SK-N-SH (cell line): ENCODE measurements around the gene KIF6. TPM values are rescaled to one million over a fixed set of nuclear protein-coding genes. Genes with fewer than 3 reads are reported as not detected.

Experiments used
- CTCF ChIA-PET: fragments of 300-600, 350-600 bp; formaldehyde crosslinking; extraction: SDS; loops from one replicate; lab custom pipeline; 2021; lab: Yijun Ruan, JAX
- POLR2A ChIA-PET: fragments of 350-600 bp; sonication (Branson Sonifier 250); formaldehyde crosslinking; extraction: SDS; loops from one replicate; lab custom pipeline; 2020; ENCODE audit warnings: antibody characterized with exemption, inconsistent platforms; lab: Yijun Ruan, JAX
- DNase-seq: peaks from one replicate; pipeline ENCODE4 v3.0.0; 2012
- H2AFZ ChIP-seq: fragments of 200-600 bp; sonication (generic); 2 replicates; pipeline ENCODE4 v1.8.1; 2016; ENCODE audit warnings: antibody characterized with exemption, mild to moderate bottlenecking, low read depth
- H3F3A ChIP-seq: fragments of 200-600 bp; sonication (generic); replicated peaks from 2 replicates; pipeline ENCODE3; 2016; ENCODE audit warnings: antibody characterized with exemption, mild to moderate bottlenecking; ENCODE audit not compliant: insufficient read depth
- H3K27ac ChIP-seq, 2 experiments: fragments of 200-500 bp in 1 of 2; fragments of 200-600 bp in 1 of 2; sonication (Bioruptor generic) in 1 of 2; sonication (generic), shearing (Covaris generic) in 1 of 2; 2 replicates each; pipeline versions ENCODE4 v1.5.1 to v1.6.1; 2014 to 2016; ENCODE audit warnings: low read depth in 2 of 2, inconsistent platforms in 1 of 2, low read length in 1 of 2, mild to moderate bottlenecking in 1 of 2, mixed read lengths in 1 of 2
- H3K27me3 ChIP-seq: fragments of 200-600 bp; sonication (generic), shearing (Covaris generic); 2 replicates; pipeline ENCODE4 v1.6.1; 2016; ENCODE audit warnings: mixed run types; ENCODE audit not compliant: insufficient read depth
- H3K36me3 ChIP-seq, 2 experiments: fragments of 200-500 bp in 1 of 2; fragments of 200-600 bp in 1 of 2; sonication (Bioruptor generic) in 1 of 2; sonication (generic) in 1 of 2; replicated peaks in 1 of 2; 2 replicates each; pipeline versions ENCODE3 to v1.5.1; 2014 to 2016; ENCODE audit warnings: low read length in 1 of 2, mild to moderate bottlenecking in 1 of 2; ENCODE audit not compliant: insufficient read depth in 2 of 2, control insufficient read depth in 1 of 2
- H3K4me1 ChIP-seq, 2 experiments: fragments of 200-500 bp in 1 of 2; fragments of 200-600 bp in 1 of 2; sonication (Bioruptor generic) in 1 of 2; sonication (generic), shearing (Covaris generic) in 1 of 2; 2 replicates each; pipeline versions ENCODE4 v1.5.1 to v1.6.1; 2014 to 2016; ENCODE audit warnings: low read depth in 1 of 2, low read length in 1 of 2, mixed run types in 1 of 2; ENCODE audit not compliant: insufficient read depth in 2 of 2, control insufficient read depth in 1 of 2
- H3K4me2 ChIP-seq: fragments of 200-600 bp; sonication (generic), shearing (Covaris generic); 2 replicates; pipeline ENCODE4 v1.6.1; 2017; ENCODE audit warnings: mixed run types
- H3K4me3 ChIP-seq, 2 experiments: fragments of 200-500 bp in 1 of 2; fragments of 200-600 bp in 1 of 2; sonication (Bioruptor generic) in 1 of 2; sonication (generic), shearing (Covaris generic) in 1 of 2; 2 replicates each; pipeline versions ENCODE4 v1.5.1 to v1.8.1; 2014 to 2016; ENCODE audit warnings: low read depth in 2 of 2, inconsistent platforms in 1 of 2, low read length in 1 of 2, mild to moderate bottlenecking in 1 of 2, mixed read lengths in 1 of 2, moderate library complexity in 1 of 2
- H3K79me2 ChIP-seq: fragments of 200-600 bp; sonication (generic); 2 replicates; pipeline ENCODE4 v1.8.1; 2017; ENCODE audit warnings: mild to moderate bottlenecking; ENCODE audit not compliant: insufficient read depth
- H3K9ac ChIP-seq: fragments of 200-600 bp; sonication (generic); 2 replicates; pipeline ENCODE4 v1.6.1; 2017; ENCODE audit warnings: mixed run types
- H3K9me2 ChIP-seq: fragments of 200-600 bp; sonication (generic); 2 replicates; pipeline ENCODE4 v1.6.1; 2017; ENCODE audit warnings: mixed run types
- H3K9me3 ChIP-seq: fragments of 200-600 bp; sonication (generic); 2 replicates; pipeline ENCODE4 v1.6.1; 2017; ENCODE audit warnings: mixed run types, mild to moderate bottlenecking, moderate library complexity
- H4K20me1 ChIP-seq: fragments of 200-600 bp; sonication (generic); 2 replicates; pipeline ENCODE4 v1.6.1; 2017; ENCODE audit warnings: mild to moderate bottlenecking, mixed run types; ENCODE audit not compliant: insufficient read depth
- EP300 ChIP-seq, 2 experiments: IDR thresholded peaks; 2 replicates each; pipeline versions ENCODE4 v1.4.0 to v1.6.1; 2012; ENCODE audit warnings: borderline replicate concordance in 1 of 2, low read depth in 1 of 2, low read length in 1 of 2
- EZH2phosphoT487 ChIP-seq: fragments of 200-600 bp; sonication (generic); IDR thresholded peaks from 2 replicates; pipeline ENCODE4 v1.6.1; 2017; ENCODE audit warnings: low read depth, mixed run types, mild to moderate bottlenecking, antibody characterized with exemption, moderate library complexity, borderline replicate concordance
- FOXJ3 ChIP-seq: sonication (generic); formaldehyde crosslinking; IDR thresholded peaks from 2 replicates; pipeline ENCODE4 v1.5.1; 2020; ENCODE audit warnings: mild to moderate bottlenecking, missing genetic modification reagents
- FOXM1 ChIP-seq: IDR thresholded peaks from 2 replicates; pipeline ENCODE4 v1.4.0; 2012; ENCODE audit warnings: low read depth, mild to moderate bottlenecking
- GATA2 ChIP-seq: sonication (generic); formaldehyde crosslinking; IDR thresholded peaks from 2 replicates; pipeline ENCODE4 v1.5.0; 2020; ENCODE audit warnings: mild to moderate bottlenecking, missing genetic modification reagents
- JUND ChIP-seq: IDR thresholded peaks from 2 replicates; pipeline ENCODE4 v1.4.0; 2012
- MEF2A ChIP-seq: IDR thresholded peaks from 2 replicates; pipeline ENCODE4 v1.4.0; 2012; ENCODE audit warnings: low read depth, borderline replicate concordance
- NRF1 ChIP-seq: IDR thresholded peaks from 2 replicates; pipeline ENCODE4 v1.6.1; 2012; ENCODE audit warnings: low read depth, mild to moderate bottlenecking, low read length
- REST ChIP-seq: IDR thresholded peaks from 2 replicates; pipeline ENCODE4 v1.6.1; 2012; ENCODE audit warnings: mild to moderate bottlenecking, low read depth, low read length, moderate library complexity
- RXRA ChIP-seq: IDR thresholded peaks from 2 replicates; pipeline ENCODE4 v1.4.0; 2012; ENCODE audit warnings: low read depth, mild to moderate bottlenecking, borderline replicate concordance
- SMC3 ChIP-seq: IDR thresholded peaks from 2 replicates; pipeline ENCODE4 v1.6.1; 2012; ENCODE audit warnings: low read depth, low read length, improper control_type of control experiment
- TAF1 ChIP-seq: IDR thresholded peaks from 2 replicates; pipeline ENCODE4 v1.6.1; 2012; ENCODE audit warnings: low read depth, mild to moderate bottlenecking, low read length, moderate library complexity, borderline replicate concordance
- YY1 ChIP-seq: IDR thresholded peaks from 2 replicates; pipeline ENCODE4 v1.4.0; 2012; ENCODE audit warnings: low read depth, mild to moderate bottlenecking
- WGBS: methylation state at CpG from one replicate; pipeline ENCODE4 v1.1.6; 2017; ENCODE audit warnings: low lambda C conversion rate; 5-methylcytosine and 5-hydroxymethylcytosine counted together
- polyA plus RNA-seq, 3 experiments: library from polyadenylated mRNA; depleted of rRNA; stranded (reverse); fragments of >200 nt; gene quantifications; 2 replicates each; pipeline ENCODE4 v1.2.3, GENCODE V29; 2012

KIF6 gene
- polyA plus RNA-seq, 1 of the 3 experiments (the other 2 are of a cell fraction), result 0.13 TPM

DNA sequence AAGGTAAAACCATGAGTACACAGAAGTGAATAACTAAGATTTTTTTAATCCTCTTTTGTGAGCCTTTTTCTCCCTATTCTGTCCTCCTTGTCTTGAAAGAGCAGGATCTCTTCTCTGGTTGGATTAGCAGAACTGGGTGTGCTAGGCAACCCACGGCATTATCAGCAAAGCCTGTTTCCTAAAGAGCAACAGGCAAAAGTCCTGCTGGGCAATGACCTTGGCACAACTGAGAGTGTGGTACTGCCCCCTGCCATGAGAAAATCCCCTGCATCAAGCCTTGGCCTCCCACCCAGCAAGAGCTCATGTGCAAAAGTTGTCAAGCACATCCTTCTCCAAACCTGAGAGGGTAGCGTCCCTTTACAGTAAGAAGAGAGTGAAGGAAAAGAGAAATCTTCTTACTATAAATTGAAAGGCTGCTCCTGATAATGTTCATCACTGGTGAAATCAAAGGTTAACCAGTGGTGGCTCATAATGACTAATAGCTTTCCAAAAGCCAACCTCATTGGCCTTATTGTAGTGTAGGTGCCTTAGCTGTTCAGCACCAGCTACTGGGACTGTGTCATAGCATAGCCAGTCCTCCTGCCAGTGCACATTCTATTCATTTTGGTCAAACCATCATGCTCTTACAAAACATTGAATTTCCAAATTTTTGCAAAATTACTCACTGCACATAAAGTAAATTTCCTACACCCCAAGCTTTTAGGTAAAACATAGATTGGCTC lies 17.1 kb downstream of the KIF6 start:
- ChIA-PET POLR2A (no interaction called here), CTCF (no interaction called here)
- WGBS, result 73% methylated on average over 2 of the region's 2 CpGs
- DNase-seq, result no peak
- Histone ChIP-seq H3K4me2 (no peak overlapping the region), H3K9me3 (no peaks in the 10 kb centered on the region), H3K79me2 (no peaks in the 10 kb centered on the region), H3K27ac (no peak overlapping the region), H3K9me2 (no peaks in the 10 kb centered on the region), H3K9ac (no peak overlapping the region), H3K4me1 (no peaks in the 10 kb centered on the region; a peak in 1 of 4 replicates), H3K27me3 (no peaks in the 10 kb centered on the region), H3F3A (no peaks in the 10 kb centered on the region), H2AFZ (no peak overlapping the region), H3K4me3 (no peak overlapping the region), H3K36me3 (no peaks in the 10 kb centered on the region), H4K20me1 (no peaks in the 10 kb centered on the region)
- TF ChIP-seq REST, result no peak
- no peak for TF ChIP-seq EP300 (IDR thresholded peaks at IDR 0.05; ENCODE audit: borderline replicate concordance in 1 of 2, low read depth in 1 of 2, low read length in 1 of 2)
- TF ChIP-seq SMC3, result no peak
- TF ChIP-seq JUND, result no peak
- no peak for TF ChIP-seq TAF1

- H3K27ac ChIP-seq, result no peak overlapping the region
- H4K20me1 ChIP-seq, result no peaks in the 10 kb centered on the region
- no peaks in the 10 kb centered on the region for H3K79me2 ChIP-seq
- WGBS, result 16% methylated on average over 3 of the region's 3 CpGs
- TF ChIP-seq YY1 (no peak), GATA2 (CRISPR knock-in tag) (no peak), RXRA (no peak), EP300 (IDR thresholded peaks at IDR 0.05; ENCODE audit: borderline replicate concordance in 1 of 2, low read depth in 1 of 2, low read length in 1 of 2) (no peak), MEF2A (no peak), FOXJ3 (CRISPR knock-in tag) (no peak), FOXM1 (no peak), EZH2phosphoT487 (no peak), NRF1 (no peak)
- no peaks in the 10 kb centered on the region for H3K27me3 ChIP-seq
- no peaks in the 10 kb centered on the region for H3K36me3 ChIP-seq
- H3F3A ChIP-seq, result no peaks in the 10 kb centered on the region
- POLR2A ChIA-PET, result interaction anchor here (1.0 kb wide), 1 partner anchor 18 kb away, joined by 4 read pairs; the partner anchor contains the start of gene KIF6
- no peak overlapping the region for H3K9ac ChIP-seq
- CTCF ChIA-PET, result no interaction called here
- H2AFZ ChIP-seq, result no peak overlapping the region
- no peaks in the 10 kb centered on the region; a peak in 1 of 4 replicates for H3K4me1 ChIP-seq
- no peak for DNase-seq
- H3K9me3 ChIP-seq, result no peaks in the 10 kb centered on the region
- H3K4me2 ChIP-seq, result no peak overlapping the region
- no peak overlapping the region for H3K4me3 ChIP-seq
- H3K9me2 ChIP-seq, result no peaks in the 10 kb centered on the region
Measured at GRCh38 chr6:39706819-39707335, 18.3 kb downstream of the KIF6 start.
